Measurements from ENCODE around the gene METTL15.
"Not testable (repeated sequence)": the region's sequence is repeated elsewhere in the genome, so short reads cannot be mapped to it uniquely, and the experiment has no call there.

METTL15 gene

DNA sequence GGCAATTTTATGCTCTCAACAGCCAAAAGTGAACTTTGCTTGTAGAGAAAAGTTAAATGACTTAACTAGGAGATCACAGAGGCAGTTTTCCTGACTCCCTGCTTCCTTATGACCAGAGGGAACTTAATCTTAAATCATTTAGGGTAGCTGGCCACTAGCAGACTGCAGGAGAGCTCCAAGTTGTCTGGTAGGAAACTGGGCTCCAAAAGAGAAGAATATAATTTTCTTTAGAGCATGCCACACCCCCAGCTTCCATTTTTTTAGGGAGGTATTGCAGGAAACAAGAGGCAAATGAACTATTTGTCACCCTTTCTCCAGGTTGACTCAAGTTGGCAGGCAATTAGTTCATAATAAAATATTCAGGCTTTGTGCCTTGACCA, 2.6 kb downstream of the METTL15 start:
- DNase-seq, result no peak

DNA sequence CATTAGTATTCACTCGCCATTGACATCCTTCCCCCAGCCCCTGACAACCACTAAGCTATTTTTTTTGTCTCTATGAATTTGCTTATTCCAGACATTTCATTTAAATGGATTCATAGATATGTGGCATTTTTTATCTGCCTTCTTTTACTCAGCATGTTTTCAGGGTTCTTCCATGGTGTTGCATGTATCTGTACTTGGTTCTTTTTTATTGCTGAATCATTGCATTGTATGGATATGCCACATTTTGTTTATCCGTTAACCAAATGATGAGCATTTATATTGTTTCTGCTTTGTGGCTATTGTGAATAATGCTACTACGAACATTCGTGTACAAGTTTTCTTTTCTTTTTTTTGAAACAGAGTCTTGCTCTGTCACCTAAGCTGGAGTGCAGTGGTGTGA, 5.9 kb downstream of the METTL15 start:
- DNase-seq, result no peak

DNA sequence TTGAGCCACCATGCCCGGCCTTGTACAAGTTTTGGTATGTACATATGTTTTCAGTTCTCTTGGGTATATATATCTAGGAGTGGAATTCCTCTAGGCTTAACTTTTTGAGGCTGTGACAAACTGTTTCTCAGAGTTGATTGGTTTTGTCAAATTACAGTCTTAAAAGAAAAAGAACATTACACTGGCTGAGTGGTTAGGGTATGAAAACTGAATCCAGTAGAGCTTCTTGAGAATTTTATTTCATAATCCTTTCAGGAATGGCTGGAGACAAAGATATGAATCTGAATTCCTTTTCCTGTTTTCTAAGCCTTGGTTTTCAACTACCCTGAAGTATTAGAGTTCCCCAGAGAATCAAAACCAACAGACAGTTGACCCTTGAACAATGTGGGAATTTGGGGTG, 6.5 kb downstream of the METTL15 start:
- DNase-seq, result no peak

DNA sequence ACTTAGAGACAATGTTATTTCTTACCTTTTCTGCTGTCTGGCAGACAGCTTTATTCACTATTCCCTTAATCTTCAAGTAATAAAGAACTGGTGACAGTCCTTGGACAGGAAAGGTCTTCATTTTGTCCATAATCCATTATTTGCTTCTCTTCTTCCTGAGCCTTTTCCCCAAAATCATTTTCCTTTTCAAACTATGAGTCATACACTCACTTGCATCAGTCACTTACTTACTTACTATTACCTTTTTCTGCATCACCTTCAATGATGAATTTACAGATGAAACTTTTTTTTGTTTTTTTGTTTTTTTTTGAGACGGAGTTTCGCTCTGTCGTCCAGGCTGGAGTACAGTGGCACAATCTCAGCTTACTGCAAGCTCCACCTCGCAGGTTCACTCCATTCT, 9.5 kb downstream of the METTL15 start:
- DNase-seq, result no peak

DNA sequence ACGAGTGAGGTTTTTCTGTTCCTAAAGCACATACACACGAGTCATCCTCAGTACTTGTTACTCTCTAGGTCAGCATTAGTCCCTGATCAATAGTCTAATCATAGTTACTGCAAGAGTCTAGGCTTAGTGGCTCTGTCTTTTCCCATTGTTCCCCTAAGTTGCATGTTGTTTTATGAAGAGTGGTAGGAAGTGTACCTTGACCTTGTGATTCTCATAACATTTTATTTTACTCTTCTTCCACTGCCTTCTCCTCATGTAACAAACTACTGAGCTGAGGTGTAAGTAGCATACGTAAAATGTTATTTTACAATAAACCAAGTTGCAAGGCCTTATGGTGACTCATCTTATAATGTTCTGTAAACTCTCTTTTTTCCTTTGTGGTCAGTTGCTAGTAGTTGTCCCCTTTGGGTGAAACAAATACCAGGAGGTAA, 15.0 kb downstream of the METTL15 start:
- no peak for DNase-seq

DNA sequence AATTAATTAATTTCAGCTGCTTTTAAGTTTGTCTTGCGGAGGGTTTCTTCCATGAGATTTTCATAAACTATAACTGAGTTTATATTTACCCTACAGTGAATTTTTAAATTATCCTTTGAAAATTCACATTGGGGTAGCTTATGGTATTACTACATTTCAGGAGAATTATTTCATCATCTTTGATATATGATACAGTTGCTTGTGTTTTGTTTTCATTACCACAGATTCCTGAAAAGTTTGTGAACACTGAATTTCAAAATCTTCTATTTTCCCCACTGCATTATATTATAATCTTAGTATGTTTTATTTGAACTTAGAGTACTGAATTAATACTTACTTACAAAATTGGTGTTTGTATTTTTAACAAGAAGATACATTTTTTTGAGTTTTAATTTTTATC, 24.4 kb downstream of the METTL15 start:
- DNase-seq, result no peak

DNA sequence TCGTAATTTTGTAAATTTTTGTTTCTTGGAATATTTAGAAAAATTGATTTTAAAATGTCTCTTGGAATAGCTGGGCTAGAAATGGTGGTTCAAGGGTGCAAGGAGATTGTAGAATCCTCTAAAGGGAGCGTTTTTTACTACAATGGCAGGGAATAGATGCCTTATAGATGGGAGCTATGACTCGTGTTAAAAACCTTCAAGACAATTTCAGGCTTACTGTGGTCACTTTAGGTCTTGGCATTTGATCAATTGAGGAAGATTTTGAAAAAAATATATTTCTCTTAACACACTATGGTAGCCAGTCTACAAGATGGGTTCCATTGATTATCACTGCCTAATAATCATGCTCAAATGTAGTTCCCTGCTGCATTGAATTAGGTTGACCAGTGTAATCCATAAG, 25.0 kb downstream of the METTL15 start:
- DNase-seq, result no peak

DNA sequence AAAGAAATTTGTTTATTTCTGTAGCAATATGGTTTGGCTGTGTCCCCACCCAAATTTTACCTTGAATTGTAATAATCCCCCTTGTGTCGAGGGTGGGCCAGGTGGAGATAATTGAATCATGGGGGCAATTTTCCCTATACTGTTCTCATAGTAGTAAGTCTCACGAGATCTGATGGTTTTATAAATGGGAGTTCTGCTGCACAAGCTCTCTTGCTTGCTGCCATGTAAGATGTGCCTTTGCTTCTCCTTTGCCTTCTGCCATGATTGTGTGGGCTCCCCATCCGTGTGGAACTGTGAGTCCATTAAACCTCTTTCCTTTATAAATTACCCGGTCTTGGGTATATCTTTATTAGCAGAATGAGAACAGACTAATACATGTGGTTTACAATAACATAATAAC, 28.0 kb downstream of the METTL15 start:
- DNase-seq, result not testable (repeated sequence)

DNA sequence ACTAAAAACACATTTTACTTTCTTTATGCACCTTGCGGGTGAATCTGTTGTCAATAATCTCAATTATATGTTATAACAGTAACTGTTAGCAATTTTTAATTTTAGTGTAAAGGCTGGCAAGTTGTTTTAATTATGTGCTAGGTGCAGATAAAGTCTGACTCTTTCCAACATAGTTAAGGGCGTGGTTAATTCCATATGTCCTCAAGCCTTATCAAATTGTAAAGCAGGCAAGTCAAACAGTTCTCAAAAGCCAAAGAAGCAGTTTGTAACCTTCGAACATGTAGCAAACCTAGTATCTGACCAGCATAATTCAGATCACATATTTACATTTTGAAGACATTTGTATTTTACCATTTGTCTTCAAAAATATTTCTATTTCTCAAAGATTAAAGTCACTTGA, 29.2 kb downstream of the METTL15 start:
- no peak for DNase-seq

DNA sequence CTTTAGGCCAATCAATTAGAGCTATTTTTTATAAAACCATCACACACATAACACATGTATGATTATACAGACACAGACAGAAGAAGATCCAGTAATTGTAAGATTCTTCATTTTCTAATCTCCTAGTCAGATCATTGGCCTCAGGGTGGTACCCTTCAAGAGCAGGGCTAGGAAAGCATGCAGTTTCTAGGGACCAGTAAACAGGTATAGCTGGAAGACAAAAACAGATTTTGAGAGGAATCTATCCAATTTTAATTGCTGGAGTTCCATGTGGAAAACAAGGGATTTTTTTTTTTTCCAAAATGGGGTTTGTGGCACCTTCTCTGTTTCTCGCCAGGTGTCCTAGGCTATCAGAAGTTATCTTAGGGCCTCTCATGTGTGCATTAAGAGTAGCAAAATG, 29.6 kb downstream of the METTL15 start:
- DNase-seq, result no peak

DNA sequence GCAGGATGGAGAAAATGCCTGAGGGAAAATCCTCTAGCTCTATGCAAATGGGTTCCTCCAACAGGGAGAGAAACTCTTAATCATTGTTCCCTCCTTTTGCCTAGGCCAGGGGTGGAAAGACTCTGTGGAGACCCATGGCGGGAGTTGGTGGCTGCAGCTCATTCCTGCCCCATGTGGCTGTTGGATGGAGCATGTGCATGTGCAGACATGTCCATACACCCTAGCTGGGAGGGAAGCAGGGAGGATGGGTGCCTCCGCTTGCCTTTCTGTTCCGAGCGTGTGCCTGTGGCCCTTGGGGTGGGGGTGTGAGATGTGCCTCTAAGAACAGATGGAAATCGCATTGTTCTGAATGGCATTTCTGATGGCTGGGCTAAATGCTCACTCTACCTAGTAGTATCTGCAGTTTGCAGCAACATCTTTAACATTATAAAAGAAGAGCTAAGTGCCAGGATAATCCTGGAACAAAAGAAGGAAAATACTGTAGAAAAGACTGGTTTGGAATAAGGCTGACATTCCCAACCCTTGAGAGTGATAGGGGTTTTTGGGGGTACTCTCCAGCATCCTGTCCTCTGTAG, 31.7 kb downstream of the METTL15 start:
- no peak for DNase-seq

DNA sequence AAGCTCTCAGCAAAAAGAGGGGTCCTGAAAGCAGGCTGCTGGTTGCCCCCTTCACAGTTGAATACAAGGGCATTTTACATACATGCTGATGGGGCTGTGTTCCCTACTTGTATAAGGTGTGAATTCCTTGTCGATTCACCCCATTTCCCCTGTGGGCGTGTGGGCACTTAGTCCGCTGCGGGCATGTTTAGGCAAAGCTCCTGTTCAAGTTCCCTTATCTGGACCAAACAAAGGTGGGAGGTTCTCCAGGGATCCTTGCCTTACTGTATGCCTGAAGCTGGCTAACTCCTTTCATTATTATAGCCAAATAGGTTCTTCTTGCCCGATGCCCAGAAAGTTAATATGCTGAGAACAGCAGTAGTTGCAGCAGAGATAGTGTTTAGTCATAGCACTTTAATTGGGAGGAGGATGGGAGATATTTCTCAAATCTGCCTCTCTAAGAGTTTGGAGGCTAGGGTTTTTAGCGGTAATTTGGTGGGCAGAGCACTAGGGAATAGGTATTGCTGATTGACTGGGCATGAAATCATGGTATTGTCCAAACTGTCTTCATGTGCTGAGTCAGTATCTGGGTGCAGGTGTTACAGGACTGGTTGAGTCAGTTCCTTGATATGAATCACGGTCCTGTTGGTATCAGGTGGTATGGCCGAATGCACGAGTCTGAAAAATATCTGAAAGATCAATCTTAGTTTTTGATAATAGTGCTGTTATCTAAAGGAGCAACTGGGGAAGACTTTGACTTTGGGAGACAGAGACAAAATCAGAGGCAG, 32.7 kb downstream of the METTL15 start:
- DNase-seq, result no peak

DNA sequence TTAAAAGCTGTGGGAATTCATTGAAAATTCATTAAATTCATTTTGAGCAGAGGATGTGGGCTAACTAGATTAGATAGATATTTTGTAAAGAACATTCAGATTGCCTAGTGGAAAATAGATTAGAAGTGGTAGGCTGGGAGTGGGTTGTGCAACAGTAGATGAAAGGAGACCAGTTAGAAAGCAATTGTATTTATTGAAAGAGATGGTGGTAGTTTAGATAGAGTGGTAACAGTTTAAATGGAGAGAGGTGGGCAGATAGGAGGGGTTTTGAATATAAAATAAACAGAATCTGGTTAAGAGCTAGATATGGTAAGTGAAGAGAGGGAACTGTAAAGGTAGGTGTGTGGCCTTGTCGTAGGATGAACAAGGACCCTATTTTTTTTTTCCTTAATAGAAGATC, 34.5 kb downstream of the METTL15 start:
- no peak for DNase-seq

DNA sequence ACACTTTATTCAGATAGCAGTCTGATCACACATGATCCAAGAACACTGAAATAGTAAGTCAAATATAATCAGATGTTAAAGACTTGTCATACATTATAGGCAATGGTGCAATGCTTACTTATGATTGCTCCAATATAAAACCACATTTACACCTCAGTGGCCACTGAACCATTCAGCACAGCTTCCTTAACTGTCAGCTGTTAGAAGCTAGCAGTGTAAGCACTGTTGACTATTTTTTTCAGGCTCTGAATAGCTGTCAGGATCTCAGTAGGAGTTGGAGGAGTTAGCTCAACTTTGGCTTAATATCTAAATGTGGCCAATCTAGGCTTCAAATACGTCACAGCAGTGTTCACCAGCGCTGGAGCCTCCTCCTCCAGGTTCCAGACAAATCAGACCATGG, 36.6 kb downstream of the METTL15 start:
- no peak for DNase-seq

DNA sequence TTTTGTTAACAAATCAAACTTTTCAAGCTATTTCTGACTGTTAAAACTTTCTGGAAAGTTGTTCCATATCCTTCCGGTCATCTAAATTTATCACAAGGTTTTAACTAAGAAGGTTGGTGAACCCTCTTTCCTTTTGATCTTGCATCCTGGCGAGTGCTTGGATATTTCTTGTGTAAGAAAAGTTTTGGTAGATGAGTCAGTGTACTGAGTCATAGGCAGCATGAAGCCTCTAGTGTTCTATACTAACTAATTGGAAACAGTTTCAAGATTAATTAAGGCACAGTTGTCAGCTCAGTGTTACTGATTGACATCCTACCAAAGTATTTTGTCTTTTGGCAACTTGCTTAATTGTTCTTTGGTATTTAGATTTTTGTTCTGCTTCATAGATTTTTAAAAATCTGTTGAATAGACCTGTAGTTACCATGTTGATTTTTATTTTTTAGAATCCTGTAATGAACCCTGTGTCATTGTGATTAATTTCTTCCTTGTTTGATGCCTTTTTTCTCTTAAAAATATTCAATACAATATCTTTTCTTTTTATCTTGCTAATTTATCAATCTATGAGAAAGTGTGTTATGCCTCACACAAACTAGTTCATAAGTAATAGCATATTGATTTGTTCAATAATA, 38.0 kb downstream of the METTL15 start:
- no peak for DNase-seq

DNA sequence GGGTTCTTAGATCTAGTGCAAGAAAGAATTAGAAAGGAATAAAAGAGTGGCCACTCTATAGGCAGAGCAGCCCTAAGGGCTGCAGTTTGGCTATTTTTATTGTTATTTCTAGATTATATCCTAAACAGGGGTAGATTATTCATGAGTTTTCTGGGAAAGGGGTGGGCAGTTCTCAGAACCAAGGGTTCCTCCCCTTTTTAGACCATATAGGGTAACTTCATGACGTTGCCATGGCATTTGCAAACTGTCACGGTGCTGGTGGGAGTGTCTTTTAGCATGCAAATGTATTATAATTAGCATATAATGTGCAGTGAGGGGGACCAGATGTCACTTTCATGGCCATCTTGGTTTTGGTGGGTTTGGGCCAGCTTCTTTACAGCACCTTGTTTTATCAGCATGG, 44.6 kb downstream of the METTL15 start:
- DNase-seq, result no peak

DNA sequence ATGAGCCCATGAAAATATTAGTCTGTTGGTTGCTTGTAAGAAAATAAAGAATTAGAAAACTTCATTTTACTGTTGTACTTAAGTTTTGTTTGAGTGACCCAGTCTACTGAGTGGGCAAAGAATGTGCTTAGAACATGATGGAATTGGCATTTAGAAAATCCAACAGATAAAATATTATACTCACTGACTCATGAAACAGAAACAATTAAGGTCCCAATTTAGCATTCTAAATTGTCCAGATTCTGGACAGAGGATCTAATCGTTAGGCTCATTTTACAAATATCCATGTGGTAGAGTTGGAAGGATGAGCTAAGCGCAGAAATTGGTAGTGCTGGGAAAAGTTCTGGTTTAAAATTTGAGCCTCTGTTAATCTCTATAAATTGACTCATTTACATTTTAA, 45.4 kb downstream of the METTL15 start:
- no peak for DNase-seq

DNA sequence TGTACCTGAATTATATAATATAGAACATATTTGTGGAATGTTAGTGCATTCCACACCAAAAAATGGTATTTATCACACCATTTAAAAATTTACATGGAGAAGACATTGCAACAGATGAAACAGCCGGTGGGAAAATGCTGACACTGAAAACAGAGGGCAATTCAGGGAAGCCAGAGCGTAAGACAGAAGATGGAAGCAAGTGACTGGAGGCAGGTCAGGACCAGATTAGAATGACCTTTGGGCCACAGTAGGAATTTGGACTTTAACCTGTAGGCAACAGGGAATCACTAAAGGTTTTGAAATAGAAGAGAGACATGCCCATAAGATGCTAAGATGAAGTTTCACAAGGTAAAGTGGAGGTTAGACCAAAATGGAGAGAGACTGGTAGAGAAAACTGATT, 60.5 kb downstream of the METTL15 start:
- DNase-seq, result no peak

DNA sequence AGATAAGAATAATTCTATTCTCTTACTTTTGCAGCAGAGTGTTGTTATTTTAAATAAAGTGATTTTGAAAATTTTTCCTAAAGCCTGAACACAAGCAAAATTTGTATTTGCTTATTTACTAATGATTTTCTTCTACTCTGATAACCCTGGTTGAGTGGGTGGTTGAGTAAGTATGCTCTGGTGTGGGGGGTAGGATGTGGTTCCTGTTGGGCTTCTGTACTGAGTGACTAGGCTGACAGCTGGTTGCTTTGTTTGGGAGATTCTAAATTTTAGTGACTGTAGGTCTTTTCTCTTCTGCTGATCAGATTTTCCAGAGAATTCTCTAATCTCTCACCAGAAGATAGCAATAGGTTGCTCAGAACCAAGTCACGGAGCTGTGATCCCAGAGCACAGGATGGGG, 61.6 kb downstream of the METTL15 start:
- no peak for DNase-seq

DNA sequence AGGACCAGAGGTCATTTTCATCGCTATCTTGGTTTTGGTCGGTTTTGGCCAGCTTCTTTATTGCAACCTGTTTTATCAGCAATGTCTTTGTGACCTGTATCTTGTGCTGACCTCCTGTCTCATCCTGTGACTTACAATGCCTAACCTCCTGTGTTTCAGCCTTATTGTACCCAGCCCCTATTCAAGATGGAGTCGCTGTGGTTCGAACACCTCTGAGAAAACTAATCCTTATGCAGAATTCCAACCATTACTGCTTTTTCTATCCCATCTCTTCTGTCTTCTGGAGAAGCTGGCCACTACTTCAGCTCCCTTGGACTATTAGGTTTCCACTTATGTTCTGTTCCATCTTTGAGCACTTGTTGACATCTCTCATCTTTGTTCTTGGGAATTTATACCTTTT, 62.6 kb downstream of the METTL15 start:
- no peak for DNase-seq

DNA sequence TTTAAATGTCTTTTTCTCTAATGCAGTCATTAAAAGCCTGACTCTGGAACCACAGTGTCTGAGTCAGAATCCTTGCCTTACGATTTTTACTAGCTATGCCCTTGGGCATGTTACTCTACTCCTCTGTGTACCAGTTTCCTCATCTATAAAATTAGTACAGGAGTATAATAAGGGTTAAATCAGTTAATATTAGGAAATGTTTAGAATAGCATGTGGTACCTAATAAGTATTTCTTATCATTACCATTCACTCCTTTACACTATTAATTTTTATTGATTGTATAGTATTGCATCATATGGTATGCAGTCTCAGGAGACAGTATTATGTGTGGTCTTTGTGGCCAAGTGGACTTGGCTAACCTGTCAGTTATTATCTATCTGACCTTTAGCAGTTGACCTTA, 68.2 kb downstream of the METTL15 start:
- no peak for DNase-seq

DNA sequence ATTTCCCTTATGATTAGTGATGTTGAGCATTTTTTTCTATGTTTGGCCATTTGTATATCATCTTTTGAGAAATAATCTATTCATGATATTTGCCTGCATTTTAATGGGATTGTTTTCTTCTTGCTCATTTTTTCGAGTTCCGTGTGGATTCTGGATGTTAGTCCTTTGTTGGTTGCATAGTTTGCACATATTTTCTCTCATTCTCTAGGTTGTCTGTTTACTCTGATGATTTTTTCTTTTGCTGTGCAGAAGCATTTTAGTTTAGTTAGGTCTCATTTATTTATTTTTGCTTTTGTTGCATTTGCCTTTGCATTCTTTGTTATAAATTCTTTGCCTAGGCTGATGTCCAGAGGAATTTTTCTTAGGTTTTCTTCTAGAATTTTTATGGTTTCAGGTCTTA, 87.3 kb downstream of the METTL15 start:
- no peak for DNase-seq

DNA sequence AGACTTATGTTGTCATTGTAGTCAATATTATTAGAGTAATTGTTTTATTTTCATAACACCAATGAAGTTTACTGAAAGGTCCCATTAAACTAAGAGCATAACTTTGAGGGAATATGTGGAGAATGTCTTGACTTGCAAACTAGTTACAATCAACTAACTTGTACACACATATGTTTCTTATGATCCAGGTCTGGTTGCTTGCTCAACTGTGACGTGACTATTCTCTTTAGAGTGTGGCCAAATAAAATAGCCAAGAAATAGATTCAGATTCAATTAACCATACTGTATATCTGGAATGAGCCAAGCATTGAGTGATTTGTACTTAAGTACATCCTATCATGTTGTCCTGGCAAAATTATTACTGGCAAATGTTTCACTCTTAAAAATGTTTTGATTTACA, 101.7 kb downstream of the METTL15 start:
- no peak for DNase-seq

DNA sequence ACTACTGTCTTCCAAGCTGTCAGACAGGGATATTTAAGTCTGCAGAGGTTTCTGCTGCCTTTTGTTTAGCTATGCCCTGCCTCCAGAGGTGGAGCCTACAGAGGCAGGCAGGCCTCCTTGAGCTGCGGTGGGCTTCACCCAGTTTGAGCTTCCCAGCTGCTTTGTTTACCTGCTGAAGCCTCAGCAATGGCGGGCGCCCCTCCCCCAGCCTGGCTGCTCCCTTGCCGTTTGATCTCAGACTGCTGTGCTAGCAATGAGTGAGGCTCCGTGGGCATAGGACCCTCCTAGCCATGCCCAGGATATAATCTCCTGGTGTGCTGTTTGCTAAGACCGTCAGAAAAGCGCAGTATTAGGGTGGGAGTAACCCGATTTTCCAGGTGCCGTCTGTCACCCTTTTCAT, 113.9 kb downstream of the METTL15 start:
- DNase-seq, result not testable (repeated sequence)

DNA sequence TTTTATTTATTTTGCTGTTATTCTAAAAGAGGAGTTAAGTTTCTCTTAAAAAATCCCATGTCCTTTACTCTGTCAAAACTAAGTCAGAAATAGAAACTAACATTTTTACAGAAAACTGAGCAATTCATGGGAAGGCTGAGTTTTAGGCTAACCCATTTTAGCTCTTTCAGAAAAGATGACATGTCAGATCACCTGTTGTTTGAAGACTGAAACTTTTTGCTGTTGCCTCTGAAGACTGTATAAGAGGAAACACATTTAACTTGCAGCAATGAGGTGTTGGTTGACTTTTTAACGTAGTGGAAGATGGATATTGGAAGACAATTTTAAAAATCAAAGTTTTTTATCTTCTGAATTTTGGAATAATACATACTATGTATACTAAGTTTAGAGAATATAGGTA, 115.4 kb downstream of the METTL15 start:
- DNase-seq, result no peak
